Right lobe of liver (tissue), 4 donors: ENCODE results near the gene R3HDM2.

ENCODE experiments used
- CTCF ChIP-seq, 4 donors: fragments of 200-600 bp in 3 of 4; fragments of 450-650 bp in 1 of 4; IDR thresholded peaks; one replicate each; pipeline versions ENCODE4 v1.5.1 to v1.8.0; 2016 to 2022; ENCODE audit warnings: antibody characterized with exemption in 4 of 4, mild to moderate bottlenecking in 2 of 4
- POLR2A ChIP-seq: fragments of 450-650 bp; IDR thresholded peaks from one replicate; pipeline ENCODE4 v1.6.1; 2017; ENCODE audit warnings: antibody characterized with exemption, mild to moderate bottlenecking
- donor health status: DM: no; HTN: no; CAD: no.
- donor health status: DM: no; HTN: no; CAD: no.
- donor health status: DM: no; HTN: yes; CAD: no.

DNA sequence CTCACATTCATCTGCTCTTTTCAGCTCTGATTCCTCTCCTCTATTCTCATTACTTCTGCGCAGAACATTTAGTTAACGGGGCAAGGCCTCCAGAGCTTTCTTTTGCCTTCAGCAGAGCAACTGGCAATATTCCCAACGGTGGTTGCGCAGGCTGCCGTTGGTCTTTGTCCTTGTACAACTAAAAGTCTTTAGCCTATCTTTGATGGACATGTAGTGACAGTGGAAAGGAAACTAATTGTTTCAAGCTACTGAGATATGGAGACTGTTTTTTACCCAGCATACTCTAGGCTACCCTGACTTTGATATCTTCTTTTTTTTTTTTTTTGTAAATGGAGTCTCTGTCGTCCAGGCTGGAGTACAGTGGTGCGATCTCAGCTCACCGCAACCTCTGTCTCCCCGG is 12.6 kb downstream of the R3HDM2 start:
- TF ChIP-seq POLR2A: no peak
- TF ChIP-seq CTCF (IDR thresholded peaks at IDR 0.05): no peak
